ENCODE measurements around the gene TSR1. TPM values are rescaled to one million over a fixed set of nuclear protein-coding genes. Genes with fewer than 3 reads are reported as not detected.

The TSR1 gene
- total RNA-seq, 4 donors from 2014 or later = 3.0 to 18.9 (median 14.4) TPM

DNA sequence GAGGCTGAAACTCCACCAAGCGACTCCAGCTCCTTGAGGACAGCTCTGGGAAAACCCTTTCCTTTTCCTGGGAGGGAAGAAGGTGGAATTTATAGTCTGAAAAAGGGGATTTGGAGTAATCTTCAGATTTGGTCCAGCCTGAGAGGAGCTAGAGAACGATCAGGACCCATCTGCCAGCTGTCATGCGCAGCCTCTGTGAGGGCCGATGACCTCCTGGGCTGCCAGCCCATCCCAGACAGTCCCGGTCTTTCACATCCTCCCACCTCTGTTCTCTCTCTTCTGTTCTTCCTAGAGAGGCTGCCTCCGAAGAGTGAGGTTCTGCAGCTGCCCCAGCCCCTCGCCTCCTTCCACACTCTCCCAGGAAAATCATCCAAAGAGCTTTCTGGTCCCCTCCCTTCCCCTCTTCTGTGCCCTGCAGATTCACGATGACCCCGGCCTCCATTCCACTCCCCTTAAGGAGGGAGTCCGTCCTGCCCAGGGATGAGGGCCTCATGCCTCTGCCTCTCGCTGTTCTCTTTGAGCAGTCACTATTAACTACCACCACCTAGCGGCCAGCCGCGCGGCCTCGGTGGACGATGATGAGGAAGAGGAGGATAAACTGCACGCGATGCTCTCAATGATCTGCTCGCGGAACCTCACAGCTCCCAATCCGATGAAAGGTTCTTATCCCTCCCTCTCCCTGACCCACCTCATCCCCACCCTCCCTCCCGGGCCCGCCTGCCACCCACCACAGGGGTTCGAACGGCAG is 30.7 kb upstream of the TSR1 start:
- TF ChIP-seq POLR2AphosphoS5 (IDR thresholded peaks at IDR 0.05) (no peak), EP300 (IDR thresholded peaks at IDR 0.05; ENCODE audit: low read depth) (no peak), POLR2A (IDR thresholded peaks at IDR 0.05) (no peak)
- TF ChIP-seq, protein P1, sequence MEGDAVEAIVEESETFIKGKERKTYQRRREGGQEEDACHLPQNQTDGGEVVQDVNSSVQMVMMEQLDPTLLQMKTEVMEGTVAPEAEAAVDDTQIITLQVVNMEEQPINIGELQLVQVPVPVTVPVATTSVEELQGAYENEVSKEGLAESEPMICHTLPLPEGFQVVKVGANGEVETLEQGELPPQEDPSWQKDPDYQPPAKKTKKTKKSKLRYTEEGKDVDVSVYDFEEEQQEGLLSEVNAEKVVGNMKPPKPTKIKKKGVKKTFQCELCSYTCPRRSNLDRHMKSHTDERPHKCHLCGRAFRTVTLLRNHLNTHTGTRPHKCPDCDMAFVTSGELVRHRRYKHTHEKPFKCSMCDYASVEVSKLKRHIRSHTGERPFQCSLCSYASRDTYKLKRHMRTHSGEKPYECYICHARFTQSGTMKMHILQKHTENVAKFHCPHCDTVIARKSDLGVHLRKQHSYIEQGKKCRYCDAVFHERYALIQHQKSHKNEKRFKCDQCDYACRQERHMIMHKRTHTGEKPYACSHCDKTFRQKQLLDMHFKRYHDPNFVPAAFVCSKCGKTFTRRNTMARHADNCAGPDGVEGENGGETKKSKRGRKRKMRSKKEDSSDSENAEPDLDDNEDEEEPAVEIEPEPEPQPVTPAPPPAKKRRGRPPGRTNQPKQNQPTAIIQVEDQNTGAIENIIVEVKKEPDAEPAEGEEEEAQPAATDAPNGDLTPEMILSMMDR (IDR thresholded peaks at IDR 0.05) = no peak
- Histone ChIP-seq H3K4me1 (peaks cover 0 to 3% (median 1%) of the 10 kb centered on the region in 4 donors), H3K27ac (no peak overlapping the region), H3K9me3 (no peaks in the 10 kb centered on the region), H3K4me3 (no peak overlapping the region), H3K36me3 (no peaks in the 10 kb centered on the region), H3K27me3 (no peaks in the 10 kb centered on the region)
- DNase-seq = no peak
- intact Hi-C loops (cut with DNase I; ENCODE audit: low total_unique reads) = no loop called here
- WGBS, 2 donors (ENCODE audit: low coverage in 1 of 2) = 91 to 94% methylated on average over 4 to 26 of the region's 26 CpGs
- in situ Hi-C loops (cut with MboI; ENCODE audit: low pct_ligation_motif_present in 1 of 4, low pct_unique_long_range_greater_than_20kb in 1 of 4, low sequenced_read_pairs in 3 of 4) = loop anchor here in 1 of 4 donors (5.0 kb wide), 1 partner anchor 55 kb away; no protein-coding TSS in a partner anchor

GRCh38 chr17:2365132-2365531 is 28.9 kb upstream of the TSR1 start:
- Histone ChIP-seq H3K4me1 (peaks cover 0 to 3% (median 1%) of the 10 kb centered on the region in 4 donors), H3K4me3 (no peak overlapping the region), H3K27ac (no peak overlapping the region), H3K36me3 (no peaks in the 10 kb centered on the region), H3K27me3 (no peaks in the 10 kb centered on the region), H3K9me3 (no peaks in the 10 kb centered on the region)
- WGBS, 2 donors (ENCODE audit: low coverage in 1 of 2) = 97% methylated on average over 20 of the region's 20 CpGs; no CpG with 5 or more reads in 1 of the 2 donors
- no peak for DNase-seq
- in situ Hi-C loops (cut with MboI; ENCODE audit: low pct_ligation_motif_present in 1 of 4, low pct_unique_long_range_greater_than_20kb in 1 of 4, low sequenced_read_pairs in 3 of 4) (loop anchor here in 1 of 4 donors (5.0 kb wide), 1 partner anchor 57 kb away; no protein-coding TSS in a partner anchor), intact Hi-C loops (cut with DNase I; ENCODE audit: low total_unique reads) (no loop called here)
- TF ChIP-seq, protein P1 (IDR thresholded peaks at IDR 0.05) = no peak
- TF ChIP-seq EP300 (IDR thresholded peaks at IDR 0.05; ENCODE audit: low read depth) (no peak), POLR2AphosphoS5 (IDR thresholded peaks at IDR 0.05) (no peak), POLR2A (IDR thresholded peaks at IDR 0.05) (no peak)

DNA sequence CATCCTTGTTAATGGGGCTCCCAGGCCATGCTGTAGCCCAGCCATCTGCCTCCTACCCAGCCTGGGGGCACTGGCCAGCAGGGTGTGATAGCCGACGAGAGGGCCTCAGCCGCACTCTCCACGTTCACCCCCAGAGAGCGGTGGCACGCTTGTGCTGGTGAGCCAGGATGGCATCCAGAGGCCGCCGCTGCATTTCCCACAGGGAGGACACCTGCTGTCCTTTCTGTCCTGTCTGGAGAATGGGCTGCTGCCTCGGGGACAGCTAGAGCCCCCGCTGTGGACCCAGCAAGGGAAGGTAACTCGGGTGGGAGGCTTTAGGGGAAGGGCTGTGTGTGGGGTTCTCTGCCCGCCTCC is 28.5 kb upstream of the TSR1 start:
- in situ Hi-C loops (cut with MboI; ENCODE audit: low pct_ligation_motif_present in 1 of 4, low pct_unique_long_range_greater_than_20kb in 1 of 4, low sequenced_read_pairs in 3 of 4) = loop anchor here in 1 of 4 donors (5.0 kb wide), 1 partner anchor 58 kb away; no protein-coding TSS in a partner anchor
- H3K4me1 ChIP-seq = peaks cover 0 to 3% (median 1%) of the 10 kb centered on the region in 4 donors
- intact Hi-C loops (cut with DNase I; ENCODE audit: low total_unique reads) = no loop called here
- H3K27ac ChIP-seq = no peak overlapping the region
- no peaks in the 10 kb centered on the region for H3K27me3 ChIP-seq
- TF ChIP-seq, protein P1 (IDR thresholded peaks at IDR 0.05) = no peak
- TF ChIP-seq POLR2A (IDR thresholded peaks at IDR 0.05) = no peak
- no peak for TF ChIP-seq POLR2AphosphoS5 (IDR thresholded peaks at IDR 0.05)
- TF ChIP-seq EP300 (IDR thresholded peaks at IDR 0.05; ENCODE audit: low read depth) = no peak
- no peak overlapping the region for H3K4me3 ChIP-seq
- H3K9me3 ChIP-seq = no peaks in the 10 kb centered on the region
- H3K36me3 ChIP-seq = no peaks in the 10 kb centered on the region
- DNase-seq = no peak
- WGBS, 2 donors (ENCODE audit: low coverage in 1 of 2) = 88% methylated on average over 12 of the region's 12 CpGs; no CpG with 5 or more reads in 1 of the 2 donors

- intact Hi-C loops (cut with DNase I; ENCODE audit: low total_unique reads) (no loop called here), in situ Hi-C loops (cut with MboI; ENCODE audit: low pct_ligation_motif_present in 1 of 4, low pct_unique_long_range_greater_than_20kb in 1 of 4, low sequenced_read_pairs in 3 of 4) (no loop called here)
- no peak for DNase-seq
- TF ChIP-seq POLR2A (IDR thresholded peaks at IDR 0.05) = no peak
- no peak for TF ChIP-seq POLR2AphosphoS5 (IDR thresholded peaks at IDR 0.05)
- TF ChIP-seq, protein P1 (IDR thresholded peaks at IDR 0.05) = no peak
- TF ChIP-seq EP300 (IDR thresholded peaks at IDR 0.05; ENCODE audit: low read depth) = no peak
- H3K9me3 ChIP-seq = no peaks in the 10 kb centered on the region
- no peaks in the 10 kb centered on the region for H3K36me3 ChIP-seq
- peaks cover 0 to 6% (median 1%) of the 10 kb centered on the region in 4 donors for H3K4me1 ChIP-seq
- 87 to 92% methylated on average over 9 to 26 of the region's 26 CpGs for WGBS, 2 donors (ENCODE audit: low coverage in 1 of 2)
- H3K27me3 ChIP-seq = no peaks in the 10 kb centered on the region
- H3K27ac ChIP-seq = no peak overlapping the region
- no peak overlapping the region for H3K4me3 ChIP-seq
Observed at GRCh38 chr17:2363851-2364762, 27.9 kb upstream of the TSR1 start.
